ENCODE data around the gene TSPAN18. TPM values are rescaled to one million over a fixed set of nuclear protein-coding genes. Genes with fewer than 3 reads are reported as not detected.

The TSPAN18 gene
- total RNA-seq, 1 donor = under 0.01 TPM

DNA sequence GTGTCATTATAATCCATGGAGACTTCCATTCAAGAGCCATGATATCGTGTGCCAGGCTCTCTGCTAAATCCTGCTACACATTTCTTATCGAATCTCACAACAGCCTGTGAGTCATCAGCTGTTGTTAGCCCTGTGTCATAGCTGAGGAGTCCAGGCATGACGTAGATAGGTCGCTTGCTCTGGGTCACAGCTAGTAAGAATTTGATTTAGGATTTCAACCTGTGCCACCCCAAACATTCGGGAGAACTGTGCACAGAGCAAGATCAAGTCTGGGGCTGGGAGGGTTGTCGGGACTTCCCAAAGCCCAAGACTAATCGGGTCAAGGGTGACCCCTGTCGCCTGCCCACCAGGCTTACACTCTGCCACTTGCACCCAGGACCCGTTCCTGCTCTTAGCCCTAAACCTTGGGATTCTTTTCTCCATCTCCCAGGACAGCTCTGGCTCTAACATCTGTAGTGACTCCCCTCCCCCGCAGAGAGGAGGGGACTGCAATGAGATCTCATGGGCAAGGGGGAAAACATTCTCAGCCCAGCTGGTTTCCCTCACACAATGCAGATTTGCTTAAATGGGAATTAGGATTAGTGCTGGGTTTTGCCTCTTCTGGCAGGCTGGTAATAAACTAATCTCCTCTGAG, 34.3 kb downstream of the TSPAN18 start:
- TF ChIP-seq, protein P1, sequence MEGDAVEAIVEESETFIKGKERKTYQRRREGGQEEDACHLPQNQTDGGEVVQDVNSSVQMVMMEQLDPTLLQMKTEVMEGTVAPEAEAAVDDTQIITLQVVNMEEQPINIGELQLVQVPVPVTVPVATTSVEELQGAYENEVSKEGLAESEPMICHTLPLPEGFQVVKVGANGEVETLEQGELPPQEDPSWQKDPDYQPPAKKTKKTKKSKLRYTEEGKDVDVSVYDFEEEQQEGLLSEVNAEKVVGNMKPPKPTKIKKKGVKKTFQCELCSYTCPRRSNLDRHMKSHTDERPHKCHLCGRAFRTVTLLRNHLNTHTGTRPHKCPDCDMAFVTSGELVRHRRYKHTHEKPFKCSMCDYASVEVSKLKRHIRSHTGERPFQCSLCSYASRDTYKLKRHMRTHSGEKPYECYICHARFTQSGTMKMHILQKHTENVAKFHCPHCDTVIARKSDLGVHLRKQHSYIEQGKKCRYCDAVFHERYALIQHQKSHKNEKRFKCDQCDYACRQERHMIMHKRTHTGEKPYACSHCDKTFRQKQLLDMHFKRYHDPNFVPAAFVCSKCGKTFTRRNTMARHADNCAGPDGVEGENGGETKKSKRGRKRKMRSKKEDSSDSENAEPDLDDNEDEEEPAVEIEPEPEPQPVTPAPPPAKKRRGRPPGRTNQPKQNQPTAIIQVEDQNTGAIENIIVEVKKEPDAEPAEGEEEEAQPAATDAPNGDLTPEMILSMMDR (IDR thresholded peaks at IDR 0.05; ENCODE audit: insufficient read depth, low read depth, low read length) = no peak
- peak; percentile 94 for DNase-seq (ENCODE audit: low read depth)
- no peak overlapping the region for H3K4me3 ChIP-seq (ENCODE audit: low read depth, low read length)

DNA sequence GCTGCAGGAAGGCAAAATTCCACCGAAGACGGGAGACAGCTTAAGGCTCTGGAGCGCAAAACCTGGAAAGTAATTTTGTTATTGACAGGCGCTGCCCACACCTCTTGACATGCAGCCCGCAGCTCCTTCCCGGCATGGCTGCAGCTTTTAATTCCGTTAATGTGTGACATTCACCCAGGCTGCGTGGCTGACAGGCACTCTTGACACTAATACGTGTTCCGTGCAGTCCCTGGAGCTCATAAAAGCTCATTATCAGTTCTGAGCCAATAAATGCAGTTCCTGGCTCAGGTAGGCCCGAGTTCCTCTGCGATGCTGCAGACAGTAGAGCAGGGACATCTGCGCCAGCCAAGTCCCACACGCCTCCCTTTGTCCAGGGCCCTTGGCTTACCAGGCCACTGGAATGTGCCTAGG, 34.8 kb downstream of the TSPAN18 start:
- no peak overlapping the region for H3K4me3 ChIP-seq (ENCODE audit: low read depth, low read length)
- peak; percentile 42 for DNase-seq (ENCODE audit: low read depth)
- TF ChIP-seq, protein P1 (IDR thresholded peaks at IDR 0.05; ENCODE audit: insufficient read depth, low read depth, low read length) = no peak

DNA sequence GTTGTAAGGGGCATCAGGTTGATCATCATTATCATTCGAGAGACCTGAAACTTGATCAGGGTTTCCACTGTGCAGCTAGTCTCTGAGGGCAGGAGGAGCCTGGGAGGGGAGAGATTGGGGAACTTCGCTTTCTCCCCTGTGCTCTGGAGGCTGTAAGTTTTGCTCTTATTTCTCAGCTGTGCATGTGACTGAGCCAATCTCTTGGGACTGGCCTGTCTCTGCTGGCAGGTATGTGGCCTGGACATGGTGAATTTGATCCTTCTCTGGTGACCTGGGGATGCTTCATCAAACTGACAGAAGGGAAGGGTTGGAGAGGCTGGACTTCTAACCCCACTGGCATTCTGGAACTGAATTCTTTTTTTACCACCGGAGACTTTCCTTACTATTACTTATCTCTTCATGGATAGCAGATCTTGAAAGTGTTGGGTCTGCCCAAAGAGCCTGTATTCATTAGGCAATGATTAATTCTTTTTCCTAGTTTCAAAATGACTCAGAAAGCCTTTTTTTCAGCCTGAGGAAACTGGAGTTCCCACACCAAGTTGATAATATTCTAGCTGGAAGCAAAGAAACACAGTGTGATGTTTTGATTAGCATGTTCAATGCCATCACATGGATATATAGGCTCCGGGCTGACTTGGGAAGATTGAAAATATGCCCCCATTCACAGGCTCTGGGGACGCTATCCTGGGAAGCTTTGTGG, 36.5 kb downstream of the TSPAN18 start:
- TF ChIP-seq, protein P1 (IDR thresholded peaks at IDR 0.05; ENCODE audit: insufficient read depth, low read depth, low read length) = no peak
- no peak overlapping the region for H3K4me3 ChIP-seq (ENCODE audit: low read depth, low read length)
- peak; percentile 63 for DNase-seq (ENCODE audit: low read depth)

DNA sequence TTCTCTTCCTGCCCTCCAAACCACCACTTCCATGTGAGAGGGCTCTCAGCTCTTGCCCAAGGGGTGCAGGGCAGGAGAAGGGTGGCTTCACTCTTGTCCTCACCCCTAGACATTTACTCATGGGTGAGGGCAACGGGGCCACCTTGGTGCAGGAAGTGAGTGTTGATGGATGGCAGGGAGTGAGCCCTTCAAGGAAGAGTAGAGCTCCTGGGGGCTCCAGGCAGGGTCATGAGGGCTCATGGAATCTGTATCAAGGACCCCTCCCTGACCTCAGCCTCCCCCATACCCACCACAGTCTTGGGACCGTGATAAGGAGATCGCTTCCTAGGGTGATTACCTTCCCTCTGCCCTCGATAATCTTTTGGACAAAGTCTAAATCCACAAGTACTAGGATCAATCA, 37.8 kb downstream of the TSPAN18 start:
- TF ChIP-seq, protein P1 (IDR thresholded peaks at IDR 0.05; ENCODE audit: insufficient read depth, low read depth, low read length) = no peak
- DNase-seq (ENCODE audit: low read depth) = no peak

DNA sequence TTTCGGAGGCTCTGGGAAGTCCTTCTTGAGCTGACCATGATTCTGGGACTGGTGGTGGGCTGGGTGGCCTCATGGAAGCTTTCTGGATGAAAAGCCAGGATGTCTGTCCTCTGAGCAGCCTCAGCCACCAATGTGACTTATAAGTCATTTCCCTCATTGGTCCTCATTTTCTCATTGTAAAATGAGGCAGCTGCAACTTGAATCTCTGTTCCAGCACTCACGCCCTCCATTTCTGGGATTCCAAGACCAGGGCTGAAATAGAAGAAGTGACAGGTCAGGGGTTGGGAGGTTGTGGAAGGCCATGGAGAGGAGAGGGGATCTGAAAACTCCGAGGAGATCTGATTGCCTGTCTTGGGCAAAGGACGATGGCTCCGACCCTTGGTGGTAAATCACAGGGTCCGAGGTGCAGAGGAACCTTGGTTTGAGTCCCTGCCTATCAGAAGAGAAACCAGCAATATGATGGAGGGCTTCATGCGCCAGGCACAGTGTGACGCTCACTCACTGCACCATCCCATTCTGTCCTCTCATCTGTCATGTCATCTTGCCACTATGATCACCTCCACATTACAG, 38.3 kb downstream of the TSPAN18 start:
- TF ChIP-seq, protein P1 (IDR thresholded peaks at IDR 0.05; ENCODE audit: insufficient read depth, low read depth, low read length) = no peak
- H3K4me3 ChIP-seq (ENCODE audit: low read depth, low read length) = no peak overlapping the region
- DNase-seq (ENCODE audit: low read depth) = no peak

More for the DNA sequence above, 37.8 kb downstream of the TSPAN18 start:
- no peak overlapping the region for H3K4me3 ChIP-seq (ENCODE audit: low read depth, low read length)

DNA sequence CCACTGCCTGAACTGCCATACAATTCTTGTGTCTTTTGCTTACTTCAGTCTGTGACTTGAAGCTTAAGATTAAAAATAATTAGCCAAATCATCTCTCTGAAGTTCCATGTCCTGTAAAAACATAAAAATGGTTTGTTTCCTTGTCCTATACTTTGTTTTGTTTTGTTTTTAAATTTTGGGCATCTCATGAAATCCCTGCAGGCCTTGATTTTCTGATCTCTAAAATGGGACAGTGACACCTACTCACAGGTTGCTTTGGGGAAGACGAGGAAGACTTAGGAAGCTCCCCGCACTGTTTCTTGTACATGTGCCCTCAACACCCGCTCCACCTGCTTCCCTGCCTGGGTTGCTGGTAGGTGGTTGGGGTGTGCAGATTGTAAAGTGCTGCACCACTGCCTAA, 38.9 kb downstream of the TSPAN18 start:
- TF ChIP-seq, protein P1 (IDR thresholded peaks at IDR 0.05; ENCODE audit: insufficient read depth, low read depth, low read length) = no peak
- no peak for DNase-seq (ENCODE audit: low read depth)
- H3K4me3 ChIP-seq (ENCODE audit: low read depth, low read length) = no peak overlapping the region

Measured in fibroblast of villous mesenchyme (primary cell).